ENCODE results near the gene ADARB2.

The ADARB2 gene

GRCh38 chr10:1189166-1190051 is 547.9 kb downstream of the ADARB2 start:
- no peak for DNase-seq

GRCh38 chr10:1188558-1189135 is 548.7 kb downstream of the ADARB2 start:
- DNase-seq, result no peak

DNA sequence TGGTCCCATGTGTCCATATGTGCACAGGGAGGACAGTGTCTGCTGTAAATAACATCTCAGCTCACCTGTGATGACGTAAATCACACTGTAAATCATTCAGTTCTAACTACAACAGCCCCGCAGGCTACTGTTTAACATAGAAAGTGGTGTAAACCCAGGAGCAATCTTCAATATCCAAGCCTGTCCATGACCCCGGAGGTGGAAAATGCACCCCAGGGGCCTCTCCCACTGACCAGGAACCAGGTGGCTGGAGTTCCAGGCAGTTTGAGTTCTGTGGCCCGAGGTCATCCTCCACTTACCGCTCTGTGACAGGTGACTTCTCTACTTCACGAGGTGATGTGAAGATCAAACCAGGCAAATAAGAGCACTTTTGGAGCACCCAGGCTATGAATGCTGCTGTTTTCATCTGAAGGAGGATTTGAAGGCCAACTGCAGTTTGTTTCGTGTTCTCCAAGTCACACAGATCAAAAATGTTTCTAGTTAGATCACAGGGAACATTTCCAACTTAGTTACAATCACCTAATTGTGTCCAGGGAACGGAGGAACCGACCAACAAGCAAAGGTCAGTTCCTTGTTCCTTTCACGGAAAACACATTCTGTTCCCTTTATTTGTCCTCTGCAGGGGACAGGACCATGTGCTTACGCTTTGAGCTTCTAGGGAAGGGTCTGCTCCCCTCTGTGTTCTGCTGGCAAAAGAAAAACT is 549.3 kb downstream of the ADARB2 start:
- no peak for DNase-seq

GRCh38 chr10:1187151-1187854 is 550.0 kb downstream of the ADARB2 start:
- no peak for DNase-seq

DNA sequence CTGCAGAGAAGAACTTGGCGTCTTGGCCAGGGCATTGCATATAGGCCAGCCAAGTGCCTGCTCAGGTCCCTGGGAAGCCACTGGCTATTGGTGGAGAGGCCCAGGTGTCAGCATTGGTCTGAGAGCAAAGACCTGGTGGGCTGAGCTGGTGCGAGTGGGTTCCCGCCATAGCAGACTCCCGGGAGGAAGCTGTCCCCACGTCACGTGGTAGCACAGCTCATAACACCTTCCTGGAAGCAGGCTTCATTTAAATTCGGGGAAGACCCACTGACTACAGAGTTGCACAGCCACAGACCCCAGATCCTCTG is 550.7 kb downstream of the ADARB2 start:
- no peak for DNase-seq

DNA sequence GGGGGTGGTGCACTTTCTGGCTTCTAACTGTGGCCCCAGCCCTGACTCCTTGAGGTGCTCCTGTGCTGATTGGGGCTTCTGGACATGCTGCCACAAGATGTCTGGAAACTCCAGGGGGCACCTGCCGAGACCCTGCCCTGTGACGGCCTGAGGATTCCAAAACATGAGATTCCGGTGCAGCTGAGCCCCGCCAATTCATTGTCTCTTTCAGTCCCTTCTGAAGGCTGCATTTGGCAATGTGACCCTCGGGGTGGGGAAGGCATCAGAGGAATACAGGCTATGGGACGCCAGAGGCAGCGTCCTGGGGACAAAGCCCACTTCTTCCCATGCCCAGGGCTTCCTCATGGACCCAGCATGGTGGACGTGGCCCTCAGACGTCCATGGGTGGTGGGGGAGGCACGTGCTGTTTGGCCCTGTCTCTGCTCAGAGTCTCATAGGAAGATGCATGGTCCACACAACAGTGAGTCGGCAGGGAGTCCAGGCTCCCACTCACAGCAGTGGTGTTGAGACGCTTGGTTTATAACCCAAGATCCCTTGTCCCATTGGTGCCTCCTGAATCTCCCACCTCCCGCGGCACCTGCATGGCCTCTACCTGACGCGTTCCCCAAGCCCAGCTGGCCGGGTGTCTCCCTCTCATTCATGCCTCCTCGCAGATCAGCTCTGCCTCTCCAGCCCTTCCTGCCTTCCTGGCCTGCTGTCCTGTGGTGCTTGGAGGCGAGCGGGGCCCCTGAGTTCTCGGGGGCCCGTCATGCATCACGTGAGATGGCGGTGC is 551.2 kb downstream of the ADARB2 start:
- DNase-seq, result no peak

DNA sequence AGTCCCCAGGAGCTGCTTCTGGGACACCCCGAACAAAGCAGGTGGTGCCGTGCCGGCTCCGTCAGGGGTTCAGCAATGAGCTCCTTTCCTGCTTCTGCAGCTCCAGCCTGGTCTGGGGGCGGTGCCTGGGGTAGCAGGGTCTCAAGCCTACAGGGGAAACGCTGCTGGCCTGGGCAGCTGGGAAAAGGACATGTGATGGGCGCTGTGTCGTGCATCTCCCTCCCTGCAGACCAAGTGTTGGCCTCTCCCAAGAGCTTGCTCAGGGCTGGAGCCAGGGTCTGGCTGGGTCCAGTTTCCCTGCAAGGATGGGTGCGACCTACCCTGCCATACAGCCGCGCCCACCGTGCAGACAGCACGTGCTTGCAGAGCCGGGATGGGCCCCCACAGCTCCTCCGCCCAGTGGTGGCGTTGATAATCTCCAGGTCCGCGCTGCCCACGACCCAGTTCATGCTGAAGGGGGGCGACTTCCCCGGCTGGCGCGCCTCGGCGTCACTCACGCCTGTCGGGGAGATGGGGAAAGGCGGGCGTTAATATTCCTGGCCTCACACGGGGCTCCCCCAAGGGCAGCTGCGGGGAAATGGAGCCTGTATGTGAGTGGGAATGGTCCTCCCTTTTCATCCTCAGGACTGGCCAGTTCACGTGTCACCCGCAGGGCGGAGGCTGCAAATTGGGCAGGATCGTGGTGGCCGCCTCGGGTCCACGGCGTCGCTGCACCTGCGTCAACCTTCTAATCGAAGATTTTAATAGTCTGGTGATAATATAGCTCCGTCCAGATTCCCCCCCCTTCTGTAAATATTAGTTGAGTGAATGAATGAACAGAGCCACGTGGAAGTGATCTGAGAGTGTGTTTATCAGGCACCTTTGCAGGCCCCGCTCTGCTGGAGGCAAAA is 552.5 kb downstream of the ADARB2 start:
- DNase-seq, result no peak

- DNase-seq, result no peak
Measured at GRCh38 chr10:1183701-1184100, 553.6 kb downstream of the ADARB2 start.

GRCh38 chr10:1183033-1183396 is 554.3 kb downstream of the ADARB2 start:
- no peak for DNase-seq

- DNase-seq, result no peak
Measured at GRCh38 chr10:1182280-1183032, 554.9 kb downstream of the ADARB2 start.

GRCh38 chr10:1180836-1181235 is 556.5 kb downstream of the ADARB2 start:
- DNase-seq, result no peak

- DNase-seq, result no peak
Measured at GRCh38 chr10:1180071-1180730, 557.1 kb downstream of the ADARB2 start.

- DNase-seq, result no peak
Measured at GRCh38 chr10:1179346-1180070, 557.8 kb downstream of the ADARB2 start.

DNA sequence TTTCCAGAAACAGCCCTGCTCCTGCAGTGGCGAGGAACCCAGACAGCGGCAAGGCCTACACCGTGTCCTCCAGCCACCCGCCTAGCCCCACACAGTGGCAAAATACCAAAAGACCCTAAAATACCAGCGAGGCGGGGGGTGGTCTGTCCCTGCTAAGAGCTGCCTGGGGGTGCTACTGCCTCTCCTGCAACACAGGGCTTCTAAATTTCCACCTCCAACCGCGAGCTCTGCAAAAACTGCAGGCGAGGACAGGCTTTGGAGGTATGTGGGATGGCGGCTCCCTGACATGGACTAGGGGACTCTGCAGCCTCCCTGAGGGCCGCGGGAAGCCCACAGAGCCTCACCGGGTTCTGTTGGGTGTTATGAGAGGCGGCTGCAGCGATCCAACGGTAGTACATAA is 558.8 kb downstream of the ADARB2 start:
- DNase-seq, result no peak

DNA sequence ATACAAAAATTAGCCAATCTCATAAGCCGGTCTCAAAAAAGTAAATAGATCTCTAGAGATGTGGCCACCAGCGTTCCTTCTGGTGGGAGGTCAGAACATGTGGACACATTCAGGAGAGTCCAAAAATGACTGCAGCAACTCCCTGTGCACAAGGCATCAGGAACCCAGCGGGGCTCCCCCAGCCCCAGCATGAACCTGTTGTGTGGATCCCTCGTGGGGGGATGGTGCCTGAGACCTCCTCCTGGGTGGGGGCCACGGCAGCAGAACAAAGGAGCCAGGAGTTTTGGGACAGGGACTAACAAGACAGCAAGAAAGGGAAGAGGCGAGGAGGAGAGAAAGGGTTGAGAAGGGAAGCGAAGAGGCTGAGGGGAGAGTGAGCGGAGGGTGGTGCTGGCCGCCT is 559.4 kb downstream of the ADARB2 start:
- DNase-seq, result no peak

DNA sequence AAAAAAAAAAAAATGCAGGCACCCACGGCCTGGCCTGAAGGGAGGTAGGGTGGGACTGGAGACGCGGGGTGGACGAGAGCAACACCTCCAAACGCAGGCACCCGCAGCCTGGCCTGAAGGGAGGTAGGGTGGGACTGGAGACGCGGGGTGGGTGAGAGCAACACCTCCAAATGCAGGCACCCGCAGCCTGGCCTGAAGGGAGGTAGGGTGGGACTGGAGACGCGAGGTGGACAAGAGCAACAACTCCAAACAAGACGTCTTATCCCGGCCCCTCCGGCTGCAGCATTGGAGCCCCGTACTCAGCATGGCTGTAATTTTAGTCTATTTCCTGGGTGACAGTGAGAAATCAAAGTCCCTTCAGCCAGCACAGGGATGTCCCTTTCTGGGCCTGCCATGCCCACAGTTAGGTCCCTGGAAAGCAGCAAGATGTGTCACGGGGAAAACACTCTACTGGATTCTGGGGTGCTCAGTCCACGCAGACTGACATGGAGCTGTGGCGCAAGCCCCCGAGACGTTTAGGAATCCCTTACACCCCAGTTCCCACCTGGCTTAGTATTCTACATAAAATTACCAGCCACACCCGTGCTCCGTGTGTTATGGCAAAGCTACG is 561.3 kb downstream of the ADARB2 start:
- DNase-seq, result no peak

DNA sequence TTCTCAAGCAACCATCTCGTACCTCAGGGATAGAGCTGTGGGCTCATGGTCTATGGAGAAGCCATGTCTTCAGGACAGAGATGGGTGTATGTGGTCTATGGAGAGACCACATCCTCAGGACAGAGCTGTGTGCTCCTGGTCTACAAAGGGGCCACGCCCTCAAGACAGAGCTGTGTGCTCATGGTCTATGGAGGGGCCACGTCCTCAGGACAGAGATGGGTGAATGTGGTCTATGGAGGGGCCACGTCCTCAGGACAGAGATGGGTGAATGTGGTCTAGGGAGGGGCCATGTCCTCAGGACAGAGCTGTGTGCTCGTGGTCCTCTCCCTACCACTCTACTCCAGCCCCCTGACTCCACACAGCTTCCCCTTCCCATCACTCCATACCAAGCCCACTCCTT is 563.3 kb downstream of the ADARB2 start:
- DNase-seq, result no peak

DNA sequence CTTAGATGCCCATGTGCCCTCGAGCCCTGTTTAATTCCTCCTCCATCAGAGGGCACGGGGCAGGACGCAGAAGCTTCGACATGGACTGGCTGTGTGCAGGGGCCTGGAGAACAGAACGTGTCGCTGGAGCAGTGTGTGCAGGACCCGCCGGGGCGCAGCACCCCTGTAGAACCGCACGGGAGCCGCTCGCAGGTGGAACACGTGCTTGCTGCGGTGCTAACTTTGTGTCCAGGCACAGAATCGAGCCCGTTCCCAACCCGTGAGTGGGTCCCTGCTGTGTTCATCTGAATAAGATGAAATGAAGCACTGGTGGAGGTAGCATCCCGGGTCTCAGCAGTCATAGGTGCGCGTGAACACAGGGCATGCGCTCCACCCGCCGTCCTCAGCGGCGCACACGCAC is 564.2 kb downstream of the ADARB2 start:
- no peak for DNase-seq
